ENCODE data around the gene NXPH4.
A peak's percentile ranks its signal among the peaks of the same experiment; 100 is the strongest.

Gene NXPH4

DNA sequence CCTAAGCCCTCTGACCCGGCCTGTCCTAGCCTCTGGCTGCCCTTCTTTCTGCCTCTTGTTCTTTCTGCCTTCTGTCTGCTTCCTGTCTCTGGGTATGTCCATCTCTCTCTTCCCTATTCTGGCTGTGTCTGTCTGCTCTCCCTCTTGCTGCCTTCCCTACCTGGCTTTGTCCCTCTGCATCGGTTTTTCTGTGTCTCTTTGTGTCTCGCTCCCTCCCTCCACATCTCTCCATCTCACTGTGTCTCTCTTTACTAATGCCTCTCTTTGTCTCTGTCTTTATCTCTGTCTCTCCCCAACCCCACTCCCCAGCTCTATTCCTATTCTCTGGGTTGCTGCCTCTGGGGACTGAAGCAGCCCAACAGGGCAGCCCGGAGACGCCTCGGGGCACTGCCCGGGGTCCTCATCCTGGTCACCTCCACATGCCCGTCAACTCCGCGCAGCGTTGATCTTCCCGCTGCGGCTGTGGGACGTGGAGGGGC lies 23.0 kb downstream of the NXPH4 start:
- peak overlapping the region; percentile 76 for H3K4me2 ChIP-seq (ENCODE audit: low read depth, low read length, poor library complexity, severe bottlenecking)
- H2AFZ ChIP-seq (ENCODE audit: low read length), result peak overlapping the region; percentile 66
- H3K9me2 ChIP-seq (replicated peaks; ENCODE audit: low read depth, low read length), result no peaks in the 10 kb centered on the region
- peaks cover 13% of the 10 kb centered on the region for H3K4me1 ChIP-seq (ENCODE audit: insufficient read depth, low read length, poor library complexity, severe bottlenecking)
- H3K27me3 ChIP-seq (ENCODE audit: insufficient read depth, low read length, poor library complexity, severe bottlenecking), result no peaks in the 10 kb centered on the region
- H3K4me3 ChIP-seq (ENCODE audit: low read length, poor library complexity, severe bottlenecking), result peak overlapping the region; percentile 74
- H3K9me3 ChIP-seq (ENCODE audit: insufficient read depth, low read depth, low read length), result no peaks in the 10 kb centered on the region
- H3F3A ChIP-seq (ENCODE audit: low read depth), result no peaks in the 10 kb centered on the region
- no peaks in the 10 kb centered on the region for H3K79me2 ChIP-seq (ENCODE audit: insufficient read depth, low read length)
- peaks cover 7% of the 10 kb centered on the region for H4K20me1 ChIP-seq (ENCODE audit: insufficient read depth, low read length, poor library complexity, severe bottlenecking)
- TF ChIP-seq CTCF (conservative IDR thresholded peaks at IDR 0.05; ENCODE audit: low read length), result no peak
- H3K36me3 ChIP-seq (ENCODE audit: insufficient read depth, low read length), result no peaks in the 10 kb centered on the region
- peak overlapping the region; percentile 69 for H3K9ac ChIP-seq (ENCODE audit: low read depth, low read length, poor library complexity, severe bottlenecking)

- no peaks in the 10 kb centered on the region for H3K27me3 ChIP-seq (ENCODE audit: insufficient read depth, low read length, poor library complexity, severe bottlenecking)
- peak overlapping the region; percentile 74 for H3K4me3 ChIP-seq (ENCODE audit: low read length, poor library complexity, severe bottlenecking)
- peaks cover under 1% of the 10 kb centered on the region for H4K20me1 ChIP-seq (ENCODE audit: insufficient read depth, low read length, poor library complexity, severe bottlenecking)
- no peak for TF ChIP-seq EZH2phosphoT487 (IDR thresholded peaks at IDR 0.05; ENCODE audit: borderline replicate concordance)
- H3K9ac ChIP-seq (ENCODE audit: low read depth, low read length, poor library complexity, severe bottlenecking), result peak overlapping the region; percentile 69
- H2AFZ ChIP-seq (ENCODE audit: low read length), result peak overlapping the region; percentile 66
- H3K9me2 ChIP-seq (replicated peaks; ENCODE audit: low read depth, low read length), result no peaks in the 10 kb centered on the region
- H3K79me2 ChIP-seq (ENCODE audit: insufficient read depth, low read length), result no peaks in the 10 kb centered on the region
- H3K9me3 ChIP-seq (ENCODE audit: insufficient read depth, low read depth, low read length), result no peaks in the 10 kb centered on the region
- peak overlapping the region; percentile 76 for H3K4me2 ChIP-seq (ENCODE audit: low read depth, low read length, poor library complexity, severe bottlenecking)
- H3K4me1 ChIP-seq (ENCODE audit: insufficient read depth, low read length, poor library complexity, severe bottlenecking), result peaks cover 13% of the 10 kb centered on the region
- H3F3A ChIP-seq (ENCODE audit: low read depth), result no peaks in the 10 kb centered on the region
- H3K36me3 ChIP-seq (ENCODE audit: insufficient read depth, low read length), result no peaks in the 10 kb centered on the region
Measured at GRCh38 chr12:57240066-57240921, 23.7 kb downstream of the NXPH4 start.

- Histone ChIP-seq H3K4me3 (ENCODE audit: low read length, poor library complexity, severe bottlenecking) (peak overlapping the region; percentile 74), H3K79me2 (ENCODE audit: insufficient read depth, low read length) (no peaks in the 10 kb centered on the region), H4K20me1 (ENCODE audit: insufficient read depth, low read length, poor library complexity, severe bottlenecking) (no peaks in the 10 kb centered on the region), H3K9me2 (replicated peaks; ENCODE audit: low read depth, low read length) (no peaks in the 10 kb centered on the region), H3K36me3 (ENCODE audit: insufficient read depth, low read length) (no peaks in the 10 kb centered on the region), H3K27me3 (ENCODE audit: insufficient read depth, low read length, poor library complexity, severe bottlenecking) (no peaks in the 10 kb centered on the region), H3K4me1 (ENCODE audit: insufficient read depth, low read length, poor library complexity, severe bottlenecking) (peaks cover 13% of the 10 kb centered on the region), H3K9me3 (ENCODE audit: insufficient read depth, low read depth, low read length) (no peaks in the 10 kb centered on the region), H2AFZ (ENCODE audit: low read length) (no peak overlapping the region), H3K9ac (ENCODE audit: low read depth, low read length, poor library complexity, severe bottlenecking) (no peak overlapping the region), H3F3A (ENCODE audit: low read depth) (no peaks in the 10 kb centered on the region), H3K4me2 (ENCODE audit: low read depth, low read length, poor library complexity, severe bottlenecking) (peak overlapping the region; percentile 76)
- no peak for TF ChIP-seq CTCF (conservative IDR thresholded peaks at IDR 0.05; ENCODE audit: low read length)
Measured at GRCh38 chr12:57240926-57241401, 24.4 kb downstream of the NXPH4 start.
